ENCODE results near the gene LPP. TPM values are rescaled to one million over a fixed set of nuclear protein-coding genes. Genes with fewer than 3 reads are reported as not detected.
A peak's percentile ranks its signal among the peaks of the same experiment; 100 is the strongest.

Gene LPP
- total RNA-seq, 1 donor from 2014 or later: 97.4 TPM

- H3K4me3 ChIP-seq: no peak overlapping the region
- peaks cover 36% of the 10 kb centered on the region for H3K4me1 ChIP-seq
- no peak for TF ChIP-seq CTCF (IDR thresholded peaks at IDR 0.05; ENCODE audit: borderline replicate concordance)
- H3K27me3 ChIP-seq (ENCODE audit: low read depth): no peaks in the 10 kb centered on the region
- no peak for DNase-seq
- no peaks in the 10 kb centered on the region for H3K36me3 ChIP-seq
- H3K27ac ChIP-seq (replicated peaks): no peak overlapping the region
- intact Hi-C loops (cut with micrococcal nuclease): no loop called here
- no peaks in the 10 kb centered on the region for H3K9me3 ChIP-seq (replicated peaks)
Observed at GRCh38 chr3:188670446-188670845, 516.5 kb downstream of the LPP start.

GRCh38 chr3:188671971-188672370 lies 518.0 kb downstream of the LPP start:
- no peak for TF ChIP-seq CTCF (IDR thresholded peaks at IDR 0.05; ENCODE audit: borderline replicate concordance)
- intact Hi-C loops (cut with micrococcal nuclease): no loop called here
- Histone ChIP-seq H3K27me3 (ENCODE audit: low read depth) (no peaks in the 10 kb centered on the region), H3K4me3 (peak overlapping the region; percentile 5), H3K27ac (replicated peaks) (no peak overlapping the region), H3K4me1 (peaks cover 36% of the 10 kb centered on the region), H3K9me3 (replicated peaks) (peaks cover 6% of the 10 kb centered on the region), H3K36me3 (no peaks in the 10 kb centered on the region)
- no peak for DNase-seq

GRCh38 chr3:188672840-188673239 lies 518.9 kb downstream of the LPP start:
- peak overlapping the region; percentile 5 for H3K4me3 ChIP-seq
- TF ChIP-seq CTCF (IDR thresholded peaks at IDR 0.05; ENCODE audit: borderline replicate concordance): no peak
- H3K36me3 ChIP-seq: no peaks in the 10 kb centered on the region
- peak overlapping the region; percentile 44 for H3K27ac ChIP-seq (replicated peaks)
- no peak for DNase-seq
- H3K4me1 ChIP-seq: peaks cover 31% of the 10 kb centered on the region
- intact Hi-C loops (cut with micrococcal nuclease): no loop called here
- H3K27me3 ChIP-seq (ENCODE audit: low read depth): no peaks in the 10 kb centered on the region
- peaks cover 8% of the 10 kb centered on the region for H3K9me3 ChIP-seq (replicated peaks)

GRCh38 chr3:188673646-188674186 lies 519.8 kb downstream of the LPP start:
- H3K36me3 ChIP-seq: no peaks in the 10 kb centered on the region
- no peaks in the 10 kb centered on the region for H3K27me3 ChIP-seq (ENCODE audit: low read depth)
- no peak overlapping the region for H3K27ac ChIP-seq (replicated peaks)
- peaks cover 33% of the 10 kb centered on the region for H3K4me1 ChIP-seq
- no peak for DNase-seq
- intact Hi-C loops (cut with micrococcal nuclease): no loop called here
- no peak overlapping the region for H3K4me3 ChIP-seq
- H3K9me3 ChIP-seq (replicated peaks): peaks cover 8% of the 10 kb centered on the region
- TF ChIP-seq CTCF (IDR thresholded peaks at IDR 0.05; ENCODE audit: borderline replicate concordance): no peak

GRCh38 chr3:188674595-188674994 lies 520.6 kb downstream of the LPP start:
- no peak for DNase-seq
- TF ChIP-seq CTCF (IDR thresholded peaks at IDR 0.05; ENCODE audit: borderline replicate concordance): no peak
- Histone ChIP-seq H3K9me3 (replicated peaks) (peaks cover 8% of the 10 kb centered on the region), H3K4me1 (peaks cover 40% of the 10 kb centered on the region), H3K4me3 (no peak overlapping the region), H3K27ac (replicated peaks) (no peak overlapping the region), H3K27me3 (ENCODE audit: low read depth) (no peaks in the 10 kb centered on the region), H3K36me3 (no peaks in the 10 kb centered on the region)
- intact Hi-C loops (cut with micrococcal nuclease): no loop called here
